ENCODE data around the gene PYY.
"Not testable (repeated sequence)": the region's sequence is repeated elsewhere in the genome, so short reads cannot be mapped to it uniquely, and the experiment has no call there.

Gene PYY

GRCh38 chr17:43953746-43954145, at the start of gene PYY:
PYY (minus strand) TSS chr17:43953940; CDS start chr17:43953483, 457 bp downstream.
- DNase-seq, result no peak

DNA sequence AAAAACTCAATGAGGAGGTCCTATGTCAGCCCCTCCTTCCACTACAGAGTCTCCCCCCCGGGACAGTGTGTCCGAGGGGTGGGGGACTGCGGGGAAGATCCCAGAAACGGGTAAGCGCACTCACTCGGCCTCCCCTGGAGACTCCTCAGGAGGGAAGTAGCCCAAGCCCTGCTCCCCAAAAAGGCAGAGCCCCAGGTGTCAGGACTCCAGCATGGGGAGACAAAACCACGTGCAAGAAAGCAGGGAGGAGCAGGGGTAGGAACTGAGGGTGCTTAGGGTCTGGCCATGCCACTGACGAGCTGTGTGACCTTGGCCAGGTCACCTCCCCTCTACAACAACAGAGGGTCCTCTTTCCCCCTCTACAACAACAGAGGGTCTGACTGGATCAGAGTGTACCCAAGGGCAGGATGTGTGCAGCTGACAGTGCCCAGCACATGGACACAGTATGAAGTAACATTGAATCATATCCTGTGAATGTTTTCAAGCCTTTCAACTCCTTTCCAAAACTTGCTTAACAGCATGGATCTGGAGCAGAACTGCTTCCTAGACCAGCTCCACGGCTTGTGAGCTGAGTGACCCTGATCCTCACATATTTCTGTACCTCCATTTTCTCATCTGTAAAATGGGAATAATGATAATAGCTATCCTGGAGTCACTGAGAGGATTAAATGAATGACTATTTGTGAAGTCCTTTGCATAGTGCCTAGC, 48.6 kb upstream of the PYY start:
- DNase-seq, result no peak

DNA sequence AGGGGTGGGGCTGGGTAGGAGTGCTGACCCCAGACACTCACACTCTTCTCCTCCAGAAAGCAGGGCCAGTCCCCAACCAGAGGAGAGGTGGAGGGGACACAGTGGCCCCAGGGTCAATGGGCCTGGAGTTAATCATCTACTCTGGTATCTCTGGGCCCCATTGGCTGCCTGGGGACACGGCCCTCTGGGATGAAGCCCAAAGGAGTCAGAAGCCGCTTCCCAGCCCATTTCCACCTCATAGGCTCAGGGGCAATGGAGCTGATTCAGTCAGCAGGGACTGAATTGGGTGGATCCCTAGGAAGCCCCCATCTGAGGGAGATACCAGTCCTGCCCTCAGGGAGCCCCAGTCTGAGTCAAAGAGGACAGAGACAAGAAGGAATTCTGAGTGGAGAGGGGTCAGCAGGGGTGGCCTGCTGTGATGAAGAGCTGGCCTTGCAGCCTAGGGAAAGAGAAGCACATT, 47.8 kb upstream of the PYY start:
- no peak for DNase-seq

GRCh38 chr17:44000871-44001460, 47.2 kb upstream of the PYY start:
- no peak for DNase-seq

DNA sequence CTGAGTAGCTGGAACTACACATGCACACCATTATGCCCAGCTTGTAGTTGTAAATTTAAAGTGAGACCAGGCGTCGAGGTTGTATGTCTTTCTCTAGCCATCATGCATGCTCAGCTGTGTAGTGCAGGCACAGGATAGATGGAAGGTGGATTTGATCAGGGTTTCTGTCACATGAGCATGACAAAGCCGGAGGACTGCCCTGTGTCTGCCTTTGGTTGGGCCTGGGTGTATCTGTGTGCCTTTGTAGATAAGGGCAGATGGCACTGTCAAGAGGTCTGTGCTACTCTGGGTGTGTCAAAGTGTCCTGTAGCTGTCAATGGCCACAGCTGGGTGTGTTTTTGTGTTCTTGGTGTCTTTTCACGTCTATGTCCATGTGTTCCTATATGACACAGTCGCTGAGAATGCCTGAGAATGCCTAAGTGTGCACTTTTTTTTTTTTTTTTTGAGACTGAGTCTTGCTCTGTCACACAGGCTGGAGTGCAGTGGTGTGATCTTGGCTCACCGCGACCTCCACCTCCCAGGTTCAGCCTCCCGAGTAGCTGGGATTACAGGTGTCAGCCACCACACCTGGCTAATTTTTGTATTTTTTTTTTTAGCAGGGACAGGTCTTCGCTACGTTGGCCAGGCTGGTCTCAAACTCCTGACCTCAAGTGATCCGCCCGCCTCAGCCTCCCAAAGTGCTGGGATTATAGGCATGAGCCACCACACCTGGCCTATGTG, 46.6 kb upstream of the PYY start:
- no peak for DNase-seq

DNA sequence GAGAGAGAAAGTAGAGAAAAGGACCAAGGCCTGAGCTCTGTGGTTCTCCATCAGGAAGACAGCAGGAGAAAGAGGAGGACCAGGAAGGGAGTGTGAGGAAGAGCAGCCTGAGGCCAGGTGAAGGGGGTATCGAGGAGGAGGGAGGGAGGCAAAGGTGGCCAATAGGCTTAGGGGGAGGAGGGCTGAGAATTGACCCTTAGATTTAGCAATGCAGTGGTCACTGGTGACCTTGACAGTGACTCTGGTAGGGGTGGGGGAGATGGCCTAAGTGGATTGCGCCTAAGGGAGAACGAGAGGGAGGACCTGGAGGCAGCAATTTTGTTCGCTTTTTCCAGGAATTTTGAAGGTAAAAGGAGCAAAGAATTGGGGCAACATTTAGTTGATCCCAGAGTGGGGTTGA, 45.3 kb upstream of the PYY start:
- DNase-seq, result no peak

DNA sequence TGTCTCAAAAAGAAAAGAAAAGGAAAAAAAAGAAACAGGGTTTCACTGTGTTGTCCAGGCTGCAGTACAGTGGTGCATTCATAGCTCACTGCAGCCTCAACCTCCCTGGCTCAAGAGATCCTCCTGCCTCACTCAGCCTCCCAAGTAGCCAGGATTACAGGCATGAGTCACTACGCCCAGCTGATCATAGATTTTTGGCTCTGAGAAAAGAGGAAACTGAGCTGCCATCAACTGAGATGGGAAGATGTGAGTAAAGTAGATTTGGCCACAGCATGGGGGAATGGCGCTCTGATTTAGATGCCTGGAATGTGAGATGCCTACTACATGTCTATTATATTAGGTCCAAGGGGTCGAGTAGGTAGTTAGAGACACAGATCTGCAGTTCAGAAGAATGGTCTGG, 44.8 kb upstream of the PYY start:
- no peak for DNase-seq

DNA sequence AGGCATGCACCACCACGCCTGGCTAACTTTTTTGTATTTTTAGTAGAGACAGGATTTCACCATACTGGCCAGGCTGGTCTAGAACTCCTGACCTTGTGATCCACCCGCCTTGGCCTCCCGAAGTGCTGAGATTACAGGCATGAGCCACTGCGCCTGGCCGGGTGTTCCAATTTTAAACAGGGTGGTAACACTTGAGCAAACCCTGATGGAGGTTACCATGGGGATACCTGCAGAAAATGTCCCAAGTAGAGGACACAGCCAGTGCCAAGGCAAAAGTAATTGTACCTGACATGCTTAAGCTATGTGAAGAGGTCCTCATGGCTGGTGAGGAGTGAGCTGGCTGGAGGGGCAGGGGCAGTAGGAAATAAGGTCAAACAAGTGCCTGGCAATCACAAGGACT, 43.4 kb upstream of the PYY start:
- DNase-seq, result not testable (repeated sequence)

DNA sequence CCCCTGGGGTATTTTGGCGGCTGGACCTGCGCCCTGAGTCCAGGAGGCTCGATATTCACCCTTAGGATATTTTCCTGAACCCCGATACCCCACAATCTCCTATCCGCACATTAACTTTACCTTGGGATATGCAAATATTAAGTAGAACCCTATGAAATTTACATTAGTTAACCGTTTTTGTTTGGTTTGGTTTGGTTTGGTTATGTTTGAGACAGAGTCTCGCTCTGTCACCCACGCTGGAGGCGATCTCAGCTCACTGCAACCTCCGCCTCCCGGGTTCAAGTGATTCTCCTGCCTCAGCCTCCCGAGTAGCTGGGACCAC, 41.4 kb upstream of the PYY start:
- DNase-seq, result no peak

GRCh38 chr17:43994272-43995149, 40.8 kb upstream of the PYY start:
- DNase-seq, result peak; percentile 57 to 59

DNA sequence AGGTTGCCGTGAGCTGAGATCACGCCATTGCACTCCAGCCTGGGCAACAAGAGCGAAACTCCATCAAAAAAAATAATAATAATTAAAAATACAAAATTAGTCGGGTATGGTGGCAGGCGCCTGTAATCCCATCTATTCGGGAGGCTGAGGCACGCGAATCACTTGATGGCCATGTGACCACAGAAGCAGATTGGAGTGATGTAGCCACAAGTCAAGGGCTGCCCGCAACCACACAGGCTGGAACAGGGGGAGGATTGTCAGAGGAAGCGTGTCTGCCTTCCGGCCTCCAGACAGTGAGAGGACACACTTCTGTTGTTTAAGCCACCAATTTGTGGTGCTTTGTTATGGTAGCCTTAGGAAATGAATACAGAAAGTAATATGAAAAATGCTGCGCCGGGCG, 38.9 kb upstream of the PYY start:
- no peak for DNase-seq

DNA sequence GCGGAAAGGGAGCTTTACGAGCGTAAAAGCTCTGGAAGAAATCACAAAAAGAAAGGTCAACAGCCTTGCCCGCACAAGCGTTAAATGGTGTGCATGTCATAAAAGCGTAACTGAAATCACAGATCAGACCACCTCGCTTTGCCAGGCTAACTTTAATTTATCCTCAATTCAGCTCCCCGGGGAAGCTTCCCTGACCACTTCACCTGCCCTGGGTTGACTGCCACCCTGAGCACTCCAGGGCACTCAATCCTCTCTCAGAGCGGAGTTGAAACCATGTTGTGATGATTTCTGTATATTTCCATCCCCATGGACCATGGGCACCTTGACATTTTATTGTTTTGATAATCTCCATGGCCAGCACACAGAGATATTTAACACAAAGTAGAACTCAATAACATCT, 34.6 kb upstream of the PYY start:
- no peak for DNase-seq

DNA sequence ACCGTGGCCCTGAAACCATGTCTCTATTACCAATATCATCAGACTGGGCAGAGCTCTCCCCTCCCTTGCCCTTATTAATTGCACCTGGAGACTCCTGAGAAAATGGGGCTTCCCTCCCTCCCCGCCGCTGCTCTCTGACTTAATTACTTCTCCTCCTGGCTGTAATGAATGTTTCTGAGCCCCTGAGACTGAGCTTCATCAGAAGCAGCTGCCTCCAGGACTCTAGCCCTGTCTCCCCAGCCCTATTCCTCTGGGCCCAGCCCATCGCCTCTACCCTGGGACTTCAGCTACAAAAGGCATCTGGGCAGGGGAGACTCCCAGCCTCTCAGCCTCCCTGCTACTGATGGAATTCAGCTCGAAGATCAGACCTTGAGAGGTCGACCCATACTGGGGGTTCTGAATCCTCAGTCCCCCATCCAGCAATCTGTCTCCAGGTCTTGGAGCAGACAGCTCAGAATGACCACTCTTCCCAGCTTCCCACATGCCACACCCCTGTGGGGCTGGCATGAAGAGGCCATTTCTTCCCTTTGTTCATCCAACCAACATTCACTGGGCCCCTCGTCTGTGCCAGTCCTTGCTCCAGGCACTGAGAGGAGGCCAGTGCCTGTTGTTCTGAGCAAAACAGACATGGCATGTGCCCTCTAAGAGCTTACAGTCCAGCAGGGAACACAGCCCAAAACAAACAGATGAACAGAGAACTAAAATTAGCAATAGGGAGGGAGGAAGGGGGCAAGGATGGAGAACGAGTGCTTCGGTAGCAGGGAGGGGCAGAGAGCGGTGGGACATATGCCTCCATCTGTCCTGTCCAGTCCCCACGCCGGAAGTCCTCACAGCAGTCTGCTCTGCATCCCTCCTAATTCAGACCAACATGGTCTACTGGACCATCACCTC, 33.6 kb upstream of the PYY start:
- no peak for DNase-seq

DNA sequence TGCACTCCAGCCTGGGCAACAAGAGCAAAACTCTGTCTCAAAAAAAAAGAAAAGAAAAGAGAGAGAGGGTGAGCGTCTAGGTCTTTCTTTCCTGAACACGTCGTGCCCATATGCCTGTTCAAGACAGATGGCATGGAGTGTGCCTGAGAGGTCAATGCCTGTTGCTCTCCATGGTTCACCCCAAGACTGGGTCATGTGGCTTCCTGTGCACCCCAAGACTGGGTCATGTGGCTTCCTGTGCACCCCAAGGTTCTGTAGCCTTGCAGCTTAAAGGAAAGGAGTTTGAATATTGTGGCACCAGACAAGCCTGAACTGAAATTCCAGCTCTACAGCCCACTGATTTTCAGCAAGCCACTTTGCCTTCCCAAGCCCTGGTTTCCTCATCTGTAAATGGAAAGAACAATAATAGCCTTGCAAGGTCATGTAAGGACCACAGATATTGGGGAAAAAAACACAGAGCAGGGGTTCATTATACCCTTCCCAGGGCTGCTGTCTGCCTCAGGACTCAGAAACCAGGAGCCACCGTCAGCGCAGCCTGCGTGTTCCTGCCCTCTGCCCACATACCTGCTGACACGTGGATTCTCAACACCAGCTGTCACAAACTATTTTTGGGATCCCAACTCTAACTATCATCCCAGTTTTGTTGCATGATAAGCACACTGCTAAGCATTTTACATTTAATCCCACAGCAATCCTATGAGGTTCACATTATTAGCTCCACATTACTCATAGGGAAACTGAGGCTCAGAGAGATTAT, 32.7 kb upstream of the PYY start:
- DNase-seq, result no peak

GRCh38 chr17:43984521-43984920, 30.8 kb upstream of the PYY start:
- DNase-seq, result no peak

DNA sequence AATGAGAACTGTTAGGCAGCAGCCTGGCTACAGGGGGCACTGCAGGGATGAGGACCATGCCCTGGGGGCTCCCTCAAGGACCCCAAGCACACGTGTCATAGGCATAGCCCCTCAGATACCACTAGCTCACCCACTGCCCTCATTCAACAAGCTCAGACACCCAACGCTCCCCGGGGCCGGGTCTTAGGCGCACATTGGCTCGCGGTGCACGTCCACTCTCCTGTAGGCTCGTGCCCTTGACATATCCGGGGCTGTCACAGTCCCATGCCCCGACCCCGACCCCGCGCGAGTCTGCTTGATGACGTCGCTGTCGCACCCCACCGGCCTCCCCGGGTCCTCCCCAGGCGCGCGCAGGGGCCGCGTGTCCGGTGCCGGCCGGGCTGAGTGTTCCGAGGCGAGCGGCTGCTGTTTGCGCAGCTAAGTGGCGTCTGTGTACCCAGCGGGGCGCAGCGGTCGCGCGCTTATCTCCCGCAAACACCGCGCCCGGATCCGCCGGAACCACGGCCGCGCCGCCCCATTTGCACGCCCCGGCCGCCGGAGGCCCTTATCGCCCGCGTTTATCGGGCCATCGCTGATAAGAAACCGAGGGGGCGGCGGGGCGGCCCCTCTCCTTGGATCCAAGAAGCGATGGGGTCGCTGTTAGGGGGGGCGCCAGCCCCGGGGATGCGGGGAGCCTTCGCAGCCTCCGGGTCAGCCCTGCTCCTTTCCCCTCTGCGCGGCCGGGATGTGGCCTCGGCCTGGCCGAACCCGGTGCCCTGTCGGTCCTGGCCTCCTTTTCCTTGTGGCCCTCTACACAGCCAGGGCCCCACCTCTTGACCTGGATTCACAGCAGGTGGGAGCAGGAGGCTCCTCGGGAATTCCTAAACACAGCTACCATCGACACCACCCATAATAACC, 30.0 kb upstream of the PYY start:
- DNase-seq, result no peak

GRCh38 chr17:43983196-43983514, 29.4 kb upstream of the PYY start:
- DNase-seq, result no peak

DNA sequence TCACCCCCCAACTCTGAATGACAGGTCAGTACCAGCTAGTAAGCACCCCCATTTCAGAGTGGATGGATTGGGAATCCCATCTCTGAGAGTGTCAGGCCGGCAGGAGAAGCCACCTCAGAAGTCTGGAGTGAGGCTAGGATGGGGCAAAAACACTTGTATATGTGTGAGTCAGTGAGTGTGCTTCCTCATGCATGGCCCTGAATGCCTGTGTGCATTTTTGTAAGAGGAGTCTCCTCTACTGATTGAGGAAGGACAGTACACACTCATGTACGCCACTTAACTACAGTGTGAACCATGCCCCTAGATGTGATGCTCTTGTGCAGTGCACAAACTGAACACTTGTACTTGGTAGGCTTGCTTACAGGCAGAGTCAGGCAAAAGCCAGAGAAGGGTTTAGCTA, 28.4 kb upstream of the PYY start:
- no peak for DNase-seq

DNA sequence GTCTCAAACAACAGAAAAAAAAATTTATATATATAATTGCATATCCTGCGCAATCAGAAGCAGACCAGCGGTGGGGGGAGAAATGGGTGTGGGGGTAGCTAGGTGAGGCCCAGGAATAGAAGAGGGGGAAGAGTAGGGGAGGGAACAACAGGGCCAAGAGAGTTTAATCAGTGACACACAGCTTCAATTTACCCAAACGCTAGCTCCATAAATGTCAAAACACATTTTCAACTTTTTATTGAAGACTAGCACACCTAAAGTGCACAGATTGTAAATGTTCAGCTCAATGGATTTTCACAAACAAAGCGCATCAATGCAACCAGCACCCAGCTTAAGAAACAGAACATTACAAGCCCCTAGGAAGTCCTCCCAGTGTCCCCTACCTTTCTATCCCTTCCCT, 25.9 kb upstream of the PYY start:
- DNase-seq, result no peak

GRCh38 chr17:43979011-43979410, 25.3 kb upstream of the PYY start:
- DNase-seq, result no peak

DNA sequence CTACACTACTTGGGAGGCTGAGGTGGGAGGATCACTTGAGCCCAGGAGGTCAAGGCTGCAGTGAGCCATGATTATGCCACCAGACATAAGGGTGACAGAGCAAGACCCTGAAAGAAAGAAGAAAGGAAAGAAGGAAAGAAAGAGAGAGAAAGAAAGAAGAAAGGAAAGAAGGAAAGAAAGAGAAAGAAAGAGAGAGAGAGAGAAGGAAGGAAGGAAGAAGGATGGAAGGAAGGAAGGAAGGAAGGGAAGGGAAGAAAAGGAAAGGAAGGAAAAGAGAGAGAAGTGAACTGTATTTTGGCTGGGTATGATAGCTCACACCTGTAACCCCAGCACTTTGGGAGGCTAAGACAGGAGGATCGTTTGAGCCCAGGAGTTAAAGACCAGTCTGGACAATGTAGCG, 24.3 kb upstream of the PYY start:
- DNase-seq, result no peak

Data from activated CD4-positive, alpha-beta T cell treated with anti-CD3 and anti-CD28 coated beads for 4 hours (primary cell).